NCI-H1694 treated with DMSO at 0.1 percent for 48 hours (cell line): ENCODE measurements around the gene NDST1.

Experiments
- DNase-seq: peaks from one replicate; lab custom pipeline; 2025; lab: John Stamatoyannopoulos, UW

NDST1 gene

GRCh38 chr5:150523472-150524350 lies 15.8 kb downstream of the NDST1 start:
- no peak for DNase-seq

GRCh38 chr5:150525163-150525562 lies 17.2 kb downstream of the NDST1 start:
- DNase-seq, result no peak

GRCh38 chr5:150525781-150526180 lies 17.9 kb downstream of the NDST1 start:
- no peak for DNase-seq

GRCh38 chr5:150527038-150527437 lies 19.1 kb downstream of the NDST1 start:
- DNase-seq, result no peak

GRCh38 chr5:150527808-150528207 lies 19.9 kb downstream of the NDST1 start:
- no peak for DNase-seq

GRCh38 chr5:150528924-150529546 lies 21.1 kb downstream of the NDST1 start:
- DNase-seq, result no peak

- DNase-seq, result no peak
These were observed 21.6 kb downstream of the NDST1 start for GRCh38 chr5:150529555-150529954.

- DNase-seq, result no peak
These were observed 22.5 kb downstream of the NDST1 start for GRCh38 chr5:150530423-150530822.

- DNase-seq, result no peak
These were observed 23.1 kb downstream of the NDST1 start for GRCh38 chr5:150530951-150531588.

GRCh38 chr5:150531686-150532085 lies 23.8 kb downstream of the NDST1 start:
- DNase-seq, result no peak

- no peak for DNase-seq
These were observed 24.2 kb downstream of the NDST1 start for GRCh38 chr5:150532151-150532550.

GRCh38 chr5:150532996-150533395 lies 25.1 kb downstream of the NDST1 start:
- no peak for DNase-seq

- DNase-seq, result no peak
These were observed 26.9 kb downstream of the NDST1 start for GRCh38 chr5:150534811-150535210.

- no peak for DNase-seq
These were observed 27.7 kb downstream of the NDST1 start for GRCh38 chr5:150535611-150536010.

GRCh38 chr5:150538007-150538917 lies 30.3 kb downstream of the NDST1 start:
- DNase-seq, result no peak

- no peak for DNase-seq
These were observed 31.3 kb downstream of the NDST1 start for GRCh38 chr5:150539206-150539605.

- no peak for DNase-seq
These were observed 32.1 kb downstream of the NDST1 start for GRCh38 chr5:150540042-150540441.

GRCh38 chr5:150540615-150541396 lies 32.9 kb downstream of the NDST1 start:
- DNase-seq, result no peak

- no peak for DNase-seq
These were observed 33.4 kb downstream of the NDST1 start for GRCh38 chr5:150541397-150541675.

- DNase-seq, result no peak
These were observed 34.0 kb downstream of the NDST1 start for GRCh38 chr5:150541895-150542294.

GRCh38 chr5:150542933-150543445 lies 35.1 kb downstream of the NDST1 start:
- DNase-seq, result no peak
